Panc1 (cell line): ENCODE data around the gene TRH. TPM values are rescaled to one million over a fixed set of nuclear protein-coding genes. Genes with fewer than 3 reads are reported as not detected.

ENCODE experiments used
- ATAC-seq: fragments of 200-7000 bp; cut with Tn5 transposase; 2 replicates; pipeline ENCODE4 v1.9.1; 2020; ENCODE audit warnings: mild to moderate bottlenecking, moderate library complexity
- BruUV-seq: library from RNA; stranded (reverse); fragments of 400-500 nt; replicated peaks from 2 replicates; lab custom pipeline; 2021; lab: Mats Ljungman, UMichigan
- CTCF ChIA-PET: fragments of 300-600 bp; sonication (Branson Sonifier 250); formaldehyde crosslinking; loops from one replicate; lab custom pipeline; 2022; ENCODE audit warnings: antibody characterized with exemption; lab: Charles Lee
- POLR2A ChIA-PET: fragments of 300-600 bp; sonication (Branson Sonifier 250); formaldehyde crosslinking; loops from one replicate; lab custom pipeline; 2022; ENCODE audit warnings: antibody characterized with exemption; lab: Charles Lee
- DNase-seq: peaks from one replicate; pipeline ENCODE4 v3.0.0-alpha.2; 2010; ENCODE audit warnings: low read depth, low spot score
- H3K27ac ChIP-seq: 2 replicates; pipeline ENCODE4 v1.5.1; 2011; ENCODE audit warnings: mild to moderate bottlenecking, low read length, inconsistent platforms
- H3K27me3 ChIP-seq: fragments of 200-500 bp; sonication (Bioruptor generic); 2 replicates; pipeline ENCODE4 v1.6.0; 2014; ENCODE audit warnings: low read length, inconsistent platforms; ENCODE audit not compliant: control insufficient read depth, insufficient read depth
- H3K36me3 ChIP-seq: fragments of 200-500 bp; sonication (Bioruptor generic); 2 replicates; pipeline ENCODE4 v1.5.1; 2014; ENCODE audit warnings: inconsistent platforms, mild to moderate bottlenecking, low read length, moderate library complexity; ENCODE audit not compliant: control insufficient read depth, insufficient read depth
- H3K4me1 ChIP-seq: 2 replicates; pipeline ENCODE4 v1.5.1; 2011; ENCODE audit warnings: inconsistent platforms, mild to moderate bottlenecking, low read length, moderate library complexity; ENCODE audit not compliant: control insufficient read depth, insufficient read depth
- H3K4me3 ChIP-seq, 2 experiments: 2 replicates each; pipeline ENCODE4 v1.5.1; 2011 to 2012; ENCODE audit warnings: low read depth in 2 of 2, low read length in 2 of 2, mild to moderate bottlenecking in 2 of 2, inconsistent platforms in 1 of 2, moderate library complexity in 1 of 2
- H3K9me3 ChIP-seq: fragments of 200-500 bp; sonication (Bioruptor generic); 2 replicates; pipeline ENCODE4 v1.5.1; 2014; ENCODE audit warnings: low read depth, mild to moderate bottlenecking, inconsistent platforms, low read length, moderate library complexity; ENCODE audit not compliant: control insufficient read depth, insufficient read depth
- POLR2AphosphoS5 ChIP-seq: IDR thresholded peaks from 2 replicates; pipeline ENCODE4 v1.6.1; 2012; ENCODE audit warnings: mild to moderate bottlenecking, low read depth, low read length, moderate library complexity
- SIN3A ChIP-seq: IDR thresholded peaks from 2 replicates; pipeline ENCODE4 v1.6.1; 2012; ENCODE audit warnings: low read depth, mild to moderate bottlenecking, low read length, moderate library complexity, borderline replicate concordance; ENCODE audit not compliant: insufficient read depth
- TCF7L2 ChIP-seq: IDR thresholded peaks from 2 replicates; pipeline ENCODE4 v1.6.1; 2011; ENCODE audit warnings: mild to moderate bottlenecking, low read depth, low read length, inconsistent platforms
- in situ Hi-C: cut with HindIII; loops from 2 replicates; pipeline ENCODE4 v1.10.0; 2016; ENCODE audit warnings: low sequenced_read_pairs, low pct_unique_long_range_greater_than_20kb
- intact Hi-C: fragments of 100-400 bp; cut with micrococcal nuclease; formaldehyde crosslinking; loops from one replicate; pipeline ENCODE4 v1.10.0; 2022; ENCODE audit not compliant: unreplicated experiment
- total RNA-seq: library from RNA; stranded (reverse); gene quantifications from one replicate; pipeline ENCODE4 v1.2.1, GENCODE V29; 2021; ENCODE audit not compliant: unreplicated experiment
- TF ChIP-seq, protein P1 (sequence below): fragments of 450-650 bp; IDR thresholded peaks from 2 replicates; pipeline ENCODE4 v1.5.1; 2017; ENCODE audit warnings: mild to moderate bottlenecking
- TF ChIP-seq, protein P2 (sequence below), 2 experiments: IDR thresholded peaks; 2 replicates each; pipeline ENCODE4 v1.6.1; 2011 to 2012; ENCODE audit warnings: low read depth in 2 of 2, control low read depth in 1 of 2, low read length in 1 of 2, mild to moderate bottlenecking in 1 of 2, moderate library complexity in 1 of 2; ENCODE audit not compliant: insufficient read depth in 1 of 2

The TRH gene
- total RNA-seq, 1 experiment from 2014 or later: not detected

DNA sequence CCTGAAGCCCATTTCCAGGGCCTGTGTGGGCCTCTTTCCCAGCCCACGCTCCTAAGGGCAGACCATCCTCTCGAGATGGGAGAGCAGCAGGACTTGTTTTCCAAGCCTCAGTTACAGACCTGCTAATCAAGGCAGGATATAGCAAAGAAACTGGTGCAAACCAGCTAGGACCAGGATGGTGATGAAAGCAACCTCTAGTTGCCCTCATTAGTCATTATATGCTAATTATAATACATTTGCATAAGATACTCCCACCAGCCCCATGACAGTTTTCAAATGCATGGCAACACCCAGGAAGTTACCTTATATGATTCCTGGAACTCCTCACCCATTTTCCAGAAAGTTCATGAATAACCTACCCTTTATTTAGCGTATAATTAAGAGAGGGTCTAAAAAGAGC is 34.4 kb upstream of the TRH start:
- Histone ChIP-seq H3K4me1 (no peaks in the 10 kb centered on the region), H3K36me3 (no peaks in the 10 kb centered on the region), H3K27me3 (no peaks in the 10 kb centered on the region), H3K9me3 (no peaks in the 10 kb centered on the region), H3K27ac (no peak overlapping the region), H3K4me3 (no peak overlapping the region)
- in situ Hi-C loops (no loop called here), intact Hi-C loops (loop anchor here (5.0 kb wide), 1 partner anchor 52 kb away; no protein-coding TSS in a partner anchor)
- DNase-seq (no peak), ATAC-seq (no peak)
- CTCF ChIA-PET: no interaction called here
- POLR2A ChIA-PET: no interaction called here
- TF ChIP-seq SIN3A (no peak), TCF7L2 (no peak), POLR2AphosphoS5 (no peak)
- TF ChIP-seq, protein P1, sequence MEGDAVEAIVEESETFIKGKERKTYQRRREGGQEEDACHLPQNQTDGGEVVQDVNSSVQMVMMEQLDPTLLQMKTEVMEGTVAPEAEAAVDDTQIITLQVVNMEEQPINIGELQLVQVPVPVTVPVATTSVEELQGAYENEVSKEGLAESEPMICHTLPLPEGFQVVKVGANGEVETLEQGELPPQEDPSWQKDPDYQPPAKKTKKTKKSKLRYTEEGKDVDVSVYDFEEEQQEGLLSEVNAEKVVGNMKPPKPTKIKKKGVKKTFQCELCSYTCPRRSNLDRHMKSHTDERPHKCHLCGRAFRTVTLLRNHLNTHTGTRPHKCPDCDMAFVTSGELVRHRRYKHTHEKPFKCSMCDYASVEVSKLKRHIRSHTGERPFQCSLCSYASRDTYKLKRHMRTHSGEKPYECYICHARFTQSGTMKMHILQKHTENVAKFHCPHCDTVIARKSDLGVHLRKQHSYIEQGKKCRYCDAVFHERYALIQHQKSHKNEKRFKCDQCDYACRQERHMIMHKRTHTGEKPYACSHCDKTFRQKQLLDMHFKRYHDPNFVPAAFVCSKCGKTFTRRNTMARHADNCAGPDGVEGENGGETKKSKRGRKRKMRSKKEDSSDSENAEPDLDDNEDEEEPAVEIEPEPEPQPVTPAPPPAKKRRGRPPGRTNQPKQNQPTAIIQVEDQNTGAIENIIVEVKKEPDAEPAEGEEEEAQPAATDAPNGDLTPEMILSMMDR: no peak
- TF ChIP-seq, protein P2, sequence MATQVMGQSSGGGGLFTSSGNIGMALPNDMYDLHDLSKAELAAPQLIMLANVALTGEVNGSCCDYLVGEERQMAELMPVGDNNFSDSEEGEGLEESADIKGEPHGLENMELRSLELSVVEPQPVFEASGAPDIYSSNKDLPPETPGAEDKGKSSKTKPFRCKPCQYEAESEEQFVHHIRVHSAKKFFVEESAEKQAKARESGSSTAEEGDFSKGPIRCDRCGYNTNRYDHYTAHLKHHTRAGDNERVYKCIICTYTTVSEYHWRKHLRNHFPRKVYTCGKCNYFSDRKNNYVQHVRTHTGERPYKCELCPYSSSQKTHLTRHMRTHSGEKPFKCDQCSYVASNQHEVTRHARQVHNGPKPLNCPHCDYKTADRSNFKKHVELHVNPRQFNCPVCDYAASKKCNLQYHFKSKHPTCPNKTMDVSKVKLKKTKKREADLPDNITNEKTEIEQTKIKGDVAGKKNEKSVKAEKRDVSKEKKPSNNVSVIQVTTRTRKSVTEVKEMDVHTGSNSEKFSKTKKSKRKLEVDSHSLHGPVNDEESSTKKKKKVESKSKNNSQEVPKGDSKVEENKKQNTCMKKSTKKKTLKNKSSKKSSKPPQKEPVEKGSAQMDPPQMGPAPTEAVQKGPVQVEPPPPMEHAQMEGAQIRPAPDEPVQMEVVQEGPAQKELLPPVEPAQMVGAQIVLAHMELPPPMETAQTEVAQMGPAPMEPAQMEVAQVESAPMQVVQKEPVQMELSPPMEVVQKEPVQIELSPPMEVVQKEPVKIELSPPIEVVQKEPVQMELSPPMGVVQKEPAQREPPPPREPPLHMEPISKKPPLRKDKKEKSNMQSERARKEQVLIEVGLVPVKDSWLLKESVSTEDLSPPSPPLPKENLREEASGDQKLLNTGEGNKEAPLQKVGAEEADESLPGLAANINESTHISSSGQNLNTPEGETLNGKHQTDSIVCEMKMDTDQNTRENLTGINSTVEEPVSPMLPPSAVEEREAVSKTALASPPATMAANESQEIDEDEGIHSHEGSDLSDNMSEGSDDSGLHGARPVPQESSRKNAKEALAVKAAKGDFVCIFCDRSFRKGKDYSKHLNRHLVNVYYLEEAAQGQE (IDR thresholded peaks at IDR 0.05; ENCODE audit: insufficient read depth in 1 of 2, low read depth in 2 of 2, low read length in 1 of 2): no peak
- BruUV-seq: no TSS peak

DNA sequence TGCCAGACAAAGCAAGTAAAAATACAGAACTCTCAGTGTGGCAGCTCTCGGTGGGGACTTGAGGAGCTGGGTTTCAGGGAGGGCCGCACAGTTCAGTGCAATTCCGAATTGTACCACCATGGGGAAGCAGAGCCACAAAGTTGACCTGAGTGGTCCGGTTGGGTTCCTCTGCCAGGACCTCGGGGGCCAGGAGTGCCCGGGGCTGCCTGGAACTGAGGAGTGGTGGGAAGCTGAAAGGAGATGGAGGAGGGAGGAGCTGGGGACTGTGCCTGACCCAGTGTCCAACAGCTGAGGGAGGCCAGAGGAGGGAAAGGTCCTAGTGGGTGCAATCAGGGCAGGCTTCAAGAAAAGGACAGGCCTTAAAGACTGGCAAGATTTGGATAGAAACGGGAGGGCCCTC is 32.2 kb upstream of the TRH start:
- in situ Hi-C loops: no loop called here
- ATAC-seq: peak; percentile 96

More for the DNA sequence above, 32.2 kb upstream of the TRH start:
- H3K36me3 ChIP-seq: no peaks in the 10 kb centered on the region
- ChIA-PET CTCF (interaction anchor here (0.6 to 2.3 kb wide), 12 partner anchors 51 to 375 kb away, joined by 3 to 13 read pairs (median 4); no protein-coding TSS in a partner anchor), POLR2A (interaction anchor here (0.5 kb wide), 1 partner anchor 154 kb away, joined by 3 read pairs; no protein-coding TSS in a partner anchor)
- peaks cover 5% of the 10 kb centered on the region; the same call in 1 of the 2 replicates for H3K27me3 ChIP-seq
- no peak overlapping the region for H3K27ac ChIP-seq
- no peaks in the 10 kb centered on the region for H3K4me1 ChIP-seq
- intact Hi-C loops: loop anchor here (2.0 to 5.0 kb wide), 3 partner anchors 50 to 149 kb away; no protein-coding TSS in a partner anchor
- H3K4me3 ChIP-seq: no peak overlapping the region
- H3K9me3 ChIP-seq: no peaks in the 10 kb centered on the region
- BruUV-seq: no TSS peak
- DNase-seq: peak; percentile 42
- TF ChIP-seq, protein P1: peak; percentile 93
- TF ChIP-seq, protein P2 (IDR thresholded peaks at IDR 0.05; ENCODE audit: insufficient read depth in 1 of 2, low read depth in 2 of 2, low read length in 1 of 2): no peak
